ENCODE results near the gene HMX1.

HMX1 gene

GRCh38 chr4:8882239-8882638 is 10.6 kb upstream of the HMX1 start:
- Mint-ChIP-seq H3K27me3 (peaks cover 17% of the 10 kb centered on the region), H3K4me1 (no peaks in the 10 kb centered on the region), H3K9me3 (no peaks in the 10 kb centered on the region), H3K27ac (no peak overlapping the region), H3K4me3 (no peak overlapping the region), H3K36me3 (no peaks in the 10 kb centered on the region)

- Mint-ChIP-seq H3K27ac (no peak overlapping the region), H3K4me3 (no peak overlapping the region), H3K27me3 (peaks cover 25% of the 10 kb centered on the region), H3K4me1 (no peaks in the 10 kb centered on the region), H3K9me3 (no peaks in the 10 kb centered on the region), H3K36me3 (no peaks in the 10 kb centered on the region)
These were observed 9.2 kb upstream of the HMX1 start for GRCh38 chr4:8880851-8881250.

- Mint-ChIP-seq H3K36me3 (no peaks in the 10 kb centered on the region), H3K9me3 (no peaks in the 10 kb centered on the region)
These were observed 7.9 kb upstream of the HMX1 start for GRCh38 chr4:8879574-8879973.

GRCh38 chr4:8878421-8878820 is 6.8 kb upstream of the HMX1 start:
- H3K27ac Mint-ChIP-seq = no peak overlapping the region
- no peaks in the 10 kb centered on the region for H3K36me3 Mint-ChIP-seq
- no peaks in the 10 kb centered on the region for H3K9me3 Mint-ChIP-seq
- no peaks in the 10 kb centered on the region for H3K4me1 Mint-ChIP-seq
- H3K4me3 Mint-ChIP-seq = no peak overlapping the region
- peaks cover 36% of the 10 kb centered on the region for H3K27me3 Mint-ChIP-seq

More at GRCh38 chr4:8879574-8879973, 7.9 kb upstream of the HMX1 start:
- Mint-ChIP-seq H3K4me1 (no peaks in the 10 kb centered on the region), H3K27me3 (peaks cover 36% of the 10 kb centered on the region), H3K27ac (no peak overlapping the region), H3K4me3 (no peak overlapping the region)

- Mint-ChIP-seq H3K27ac (no peak overlapping the region), H3K4me1 (no peaks in the 10 kb centered on the region), H3K4me3 (no peak overlapping the region), H3K9me3 (no peaks in the 10 kb centered on the region), H3K27me3 (peaks cover 36% of the 10 kb centered on the region), H3K36me3 (no peaks in the 10 kb centered on the region)
These were observed 6.1 kb upstream of the HMX1 start for GRCh38 chr4:8877780-8878040.

- Mint-ChIP-seq H3K27me3 (peaks cover 40% of the 10 kb centered on the region), H3K9me3 (no peaks in the 10 kb centered on the region), H3K36me3 (no peaks in the 10 kb centered on the region), H3K27ac (no peak overlapping the region), H3K4me1 (no peaks in the 10 kb centered on the region), H3K4me3 (no peak overlapping the region)
These were observed 5.5 kb upstream of the HMX1 start for GRCh38 chr4:8876982-8877779.

GRCh38 chr4:8874896-8875680 is 3.4 kb upstream of the HMX1 start:
- Mint-ChIP-seq H3K36me3 (no peaks in the 10 kb centered on the region), H3K4me3 (no peak overlapping the region), H3K4me1 (no peaks in the 10 kb centered on the region), H3K27ac (no peak overlapping the region), H3K27me3 (peaks cover 43% of the 10 kb centered on the region), H3K9me3 (no peaks in the 10 kb centered on the region)

GRCh38 chr4:8874003-8874895 is 2.6 kb upstream of the HMX1 start:
- Mint-ChIP-seq H3K27me3 (peaks cover 48% of the 10 kb centered on the region), H3K9me3 (no peaks in the 10 kb centered on the region), H3K36me3 (no peaks in the 10 kb centered on the region), H3K4me1 (no peaks in the 10 kb centered on the region), H3K4me3 (no peak overlapping the region), H3K27ac (no peak overlapping the region)

- Mint-ChIP-seq H3K36me3 (no peaks in the 10 kb centered on the region), H3K9me3 (no peaks in the 10 kb centered on the region), H3K4me1 (peaks cover 8% of the 10 kb centered on the region), H3K27ac (no peak overlapping the region), H3K4me3 (no peak overlapping the region), H3K27me3 (peaks cover 49% of the 10 kb centered on the region)
These were observed 1.0 kb upstream of the HMX1 start for GRCh38 chr4:8872402-8873291.

GRCh38 chr4:8870647-8871416 is 807 bp downstream of the HMX1 start:
- peaks cover 45% of the 10 kb centered on the region for H3K27me3 Mint-ChIP-seq
- H3K9me3 Mint-ChIP-seq = no peaks in the 10 kb centered on the region
- H3K4me3 Mint-ChIP-seq = no peak overlapping the region
- no peak overlapping the region for H3K27ac Mint-ChIP-seq
- H3K4me1 Mint-ChIP-seq = peaks cover 8% of the 10 kb centered on the region
- no peaks in the 10 kb centered on the region for H3K36me3 Mint-ChIP-seq

- no peaks in the 10 kb centered on the region for H3K36me3 Mint-ChIP-seq
- H3K27me3 Mint-ChIP-seq = peaks cover 39% of the 10 kb centered on the region
- no peak overlapping the region for H3K27ac Mint-ChIP-seq
- H3K9me3 Mint-ChIP-seq = no peaks in the 10 kb centered on the region
- no peak overlapping the region for H3K4me3 Mint-ChIP-seq
- H3K4me1 Mint-ChIP-seq = peaks cover 8% of the 10 kb centered on the region
These were observed 1.6 kb downstream of the HMX1 start for GRCh38 chr4:8869898-8870646.

- peaks cover 8% of the 10 kb centered on the region for H3K4me1 Mint-ChIP-seq
- no peak overlapping the region for H3K4me3 Mint-ChIP-seq
- peaks cover 39% of the 10 kb centered on the region for H3K27me3 Mint-ChIP-seq
- H3K9me3 Mint-ChIP-seq = no peaks in the 10 kb centered on the region
- no peaks in the 10 kb centered on the region for H3K36me3 Mint-ChIP-seq
- H3K27ac Mint-ChIP-seq = no peak overlapping the region
These were observed 2.4 kb downstream of the HMX1 start for GRCh38 chr4:8869002-8869897.

- H3K9me3 Mint-ChIP-seq = no peaks in the 10 kb centered on the region
- H3K27me3 Mint-ChIP-seq = peaks cover 40% of the 10 kb centered on the region
- peaks cover 8% of the 10 kb centered on the region for H3K4me1 Mint-ChIP-seq
- no peak overlapping the region for H3K27ac Mint-ChIP-seq
- H3K4me3 Mint-ChIP-seq = no peak overlapping the region
- no peaks in the 10 kb centered on the region for H3K36me3 Mint-ChIP-seq
These were observed 3.2 kb downstream of the HMX1 start for GRCh38 chr4:8868321-8869001.

Measured in activated naive CD4-positive, alpha-beta T cell treated with anti-CD3 and anti-CD28 coated beads, Interleukin-2, amount 50 U/mL, for 24 hours (primary cell).